Superior temporal gyrus (tissue), 1 donor: ENCODE data around the gene QPCTL.

Source experiments
- DNase-seq: peaks from one replicate; pipeline ENCODE4 v3.0.0-alpha.2; 2016; ENCODE audit errors: extremely low spot score

The QPCTL gene

DNA sequence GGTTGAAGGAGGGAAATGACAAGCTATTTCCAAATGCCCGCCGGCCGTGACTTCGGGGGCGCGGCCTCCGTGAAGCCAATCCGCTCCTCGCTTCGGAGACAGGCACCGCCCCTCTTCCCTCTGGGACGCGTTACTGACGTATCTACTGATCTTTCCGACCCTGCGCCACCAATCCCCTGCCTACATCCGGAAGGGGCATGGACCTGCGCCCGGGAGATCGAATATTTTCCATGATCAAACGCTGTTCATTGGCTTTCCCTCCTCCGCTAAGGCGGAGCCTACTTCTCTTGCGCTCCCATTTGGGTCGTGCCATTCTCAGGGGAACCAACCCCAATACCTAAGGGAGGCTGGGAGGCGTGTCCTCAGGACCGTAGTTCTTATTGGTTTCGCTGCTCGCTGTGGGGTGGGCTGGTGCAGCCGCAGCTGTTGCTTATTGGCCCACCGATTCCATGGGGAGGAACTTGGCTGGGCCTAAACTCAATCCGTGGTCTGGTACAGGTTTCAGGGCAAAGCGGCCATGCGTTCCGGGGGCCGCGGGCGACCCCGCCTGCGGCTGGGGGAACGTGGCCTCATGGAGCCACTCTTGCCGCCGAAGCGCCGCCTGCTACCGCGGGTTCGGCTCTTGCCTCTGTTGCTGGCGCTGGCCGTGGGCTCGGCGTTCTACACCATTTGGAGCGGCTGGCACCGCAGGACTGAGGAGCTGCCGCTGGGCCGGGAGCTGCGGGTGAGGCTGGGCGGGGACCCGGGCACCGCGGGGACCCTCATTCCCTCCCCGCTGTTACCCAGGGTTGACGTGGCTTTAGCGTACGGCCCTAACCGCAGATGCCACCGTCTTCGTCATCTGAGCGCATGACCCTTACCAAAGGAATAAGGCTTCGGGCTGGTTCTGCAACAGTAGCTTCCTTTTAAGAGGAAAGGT, at the start of gene QPCTL:
QPCTL (plus strand) TSS at position 480 of the 919 bp plus-strand sequence; CDS start at position 518, 38 bp downstream.
- DNase-seq = peak; percentile 99

DNA sequence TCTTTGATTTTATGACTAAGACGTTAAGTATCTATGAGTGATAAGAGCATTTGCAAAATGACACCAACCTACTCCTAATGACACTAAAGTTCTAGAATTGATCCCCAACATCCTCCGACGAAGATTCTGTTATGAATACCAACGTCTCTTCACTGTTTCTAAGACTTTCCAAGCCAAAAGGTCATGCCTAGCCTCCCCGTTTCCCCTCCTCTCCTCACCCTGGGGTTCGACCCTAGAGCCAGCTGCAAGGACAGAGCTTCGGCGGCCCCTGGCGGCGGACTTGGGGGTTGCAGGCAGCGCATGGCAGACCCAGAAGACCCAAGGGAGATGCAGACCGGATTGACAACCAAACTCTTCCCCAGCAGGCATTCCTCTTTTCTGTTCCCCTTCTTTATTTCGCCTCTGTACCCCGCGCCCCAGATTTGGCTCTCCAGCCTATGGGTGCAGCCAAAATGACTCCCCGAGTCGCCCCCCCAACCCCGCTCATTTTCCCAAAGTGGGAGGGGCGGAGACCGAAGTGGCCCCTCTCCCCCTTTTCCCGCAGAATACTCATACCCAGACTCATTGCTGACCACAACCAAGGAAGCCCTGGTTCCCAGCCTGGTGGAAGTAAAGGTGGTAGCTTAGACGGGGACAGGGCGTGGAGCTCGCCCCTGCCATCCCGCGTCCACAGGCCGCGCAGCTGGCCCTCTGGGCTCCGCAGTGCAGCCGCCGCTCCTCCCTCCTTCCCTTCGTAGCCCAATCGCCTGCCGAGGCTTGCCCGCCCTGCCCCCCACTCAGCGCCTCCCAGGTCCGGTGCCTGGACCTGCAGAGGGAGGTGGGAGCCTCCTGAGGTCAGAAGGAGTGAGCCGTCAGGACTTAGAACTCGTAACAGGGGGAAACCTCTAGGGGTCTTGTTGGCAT, 49.2 kb upstream of the QPCTL start:
- DNase-seq = peak; percentile 94

DNA sequence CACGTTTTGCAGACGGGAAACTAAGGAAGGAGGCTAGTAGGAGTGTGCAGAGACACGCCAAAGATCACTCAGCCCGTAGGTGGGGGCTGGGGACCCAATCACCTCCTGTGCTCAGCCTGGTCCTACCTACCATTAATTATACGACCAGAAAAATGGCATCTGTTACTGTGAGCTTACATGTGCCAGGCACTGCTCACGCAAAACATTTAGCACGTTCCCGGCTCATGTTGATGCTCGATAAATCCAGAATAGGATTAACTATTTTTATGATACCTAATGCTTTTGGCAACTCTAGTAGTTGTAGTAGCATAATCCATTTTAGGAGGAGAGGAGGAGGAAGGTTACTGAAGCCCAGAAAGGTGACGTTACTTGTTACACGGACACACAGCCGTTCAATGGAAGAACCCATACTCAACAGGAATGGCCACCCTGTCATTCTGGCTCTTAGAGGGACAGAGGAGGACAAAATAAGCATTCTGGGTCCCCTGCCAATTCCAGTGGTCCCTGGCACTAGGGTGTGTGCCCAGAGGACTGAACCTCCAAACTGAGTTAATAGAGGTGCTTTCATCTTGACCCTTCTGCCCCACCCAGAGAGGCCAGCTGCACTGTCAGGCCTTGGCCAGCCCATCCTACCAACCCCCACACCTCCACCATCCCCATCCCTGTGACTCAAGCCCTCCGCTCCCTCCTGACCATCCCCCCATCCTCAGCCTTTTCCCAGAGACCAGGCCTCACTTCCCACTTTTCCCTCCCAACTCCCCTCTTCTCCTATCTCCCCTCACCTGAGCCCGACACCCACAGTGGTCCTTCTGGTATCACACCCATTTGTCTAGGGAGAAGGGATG, 48.3 kb upstream of the QPCTL start:
- DNase-seq = peak; percentile 68

DNA sequence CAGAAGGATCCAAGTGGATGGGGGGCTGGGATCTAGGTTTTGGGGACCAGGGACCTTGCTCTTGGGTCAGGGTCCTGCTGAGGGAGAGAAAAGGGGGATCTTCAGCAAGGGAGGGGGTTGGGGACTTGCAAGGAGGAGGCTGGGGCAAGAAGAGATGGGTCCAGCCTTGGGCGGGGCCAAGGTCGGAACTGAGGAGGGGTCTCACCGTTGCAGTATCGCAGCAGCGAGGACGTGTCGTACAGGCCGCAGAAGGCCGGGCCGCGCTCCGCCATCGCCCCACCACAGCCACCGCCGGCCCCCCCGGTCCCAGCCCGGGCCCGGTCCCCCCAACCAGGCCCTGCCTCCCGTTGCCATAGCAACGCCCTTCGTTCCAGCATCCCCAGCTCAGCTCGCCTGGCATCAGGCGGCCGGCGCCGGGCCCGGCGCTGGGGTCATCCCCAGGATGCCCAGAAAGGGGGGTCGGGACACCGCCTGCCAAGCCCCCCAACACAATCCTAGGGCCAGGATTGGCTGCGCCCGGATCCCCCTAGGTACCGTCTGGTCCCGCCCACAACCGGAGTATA, 47.3 kb upstream of the QPCTL start:
- DNase-seq = peak; percentile 10

DNA sequence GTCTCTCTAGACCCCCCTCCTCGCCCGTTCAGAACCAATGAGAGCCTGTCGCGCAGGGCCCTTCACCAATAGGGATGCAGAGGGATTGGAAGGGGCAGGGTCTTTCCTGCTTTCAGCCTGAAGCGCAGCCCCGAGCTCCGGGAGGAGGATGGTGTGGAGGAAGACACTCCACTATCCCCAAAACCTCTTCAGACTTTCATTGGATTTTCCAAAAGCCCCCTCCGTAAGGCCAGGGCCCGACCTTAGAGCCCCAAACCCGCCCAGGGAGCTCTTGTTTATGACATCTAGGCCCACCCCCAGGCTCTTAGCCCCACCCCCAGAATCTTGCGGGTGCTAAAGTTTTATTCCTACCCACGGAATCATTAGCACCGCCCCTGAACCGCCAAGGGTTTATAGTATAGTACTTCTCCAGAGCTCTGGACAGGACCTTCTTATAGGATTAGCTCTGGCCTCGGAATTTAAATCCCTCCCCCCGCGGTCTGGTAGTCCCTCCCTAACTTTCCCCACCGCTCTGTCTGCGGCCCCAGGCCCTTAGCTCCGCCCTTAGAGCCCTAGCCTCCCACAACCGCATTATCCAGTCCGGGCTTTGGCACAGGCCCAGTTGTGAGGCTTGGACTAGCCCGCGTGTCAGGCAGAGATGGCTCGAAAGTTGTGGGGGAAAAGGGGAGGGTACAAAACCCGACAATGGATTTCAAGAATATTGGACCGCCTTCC, 46.7 kb upstream of the QPCTL start:
- peak; percentile 99 for DNase-seq

DNA sequence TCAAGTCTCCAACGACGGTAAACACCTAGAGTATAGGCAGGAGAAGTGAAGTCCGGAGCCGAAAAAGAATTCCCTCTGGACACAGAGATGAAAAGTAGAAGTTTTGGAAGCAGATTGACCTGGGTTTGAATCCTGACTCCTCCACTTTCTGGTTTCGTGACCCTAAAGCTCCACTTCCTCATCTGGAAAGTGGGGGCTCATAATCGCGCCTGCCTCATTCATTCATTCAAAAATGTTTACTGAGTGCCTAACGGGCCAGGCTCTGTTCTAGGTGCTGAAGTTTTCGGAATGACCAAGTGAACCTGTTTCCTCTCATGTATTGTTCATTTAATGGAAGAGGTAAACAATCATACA, 46.1 kb upstream of the QPCTL start:
- no peak for DNase-seq

DNA sequence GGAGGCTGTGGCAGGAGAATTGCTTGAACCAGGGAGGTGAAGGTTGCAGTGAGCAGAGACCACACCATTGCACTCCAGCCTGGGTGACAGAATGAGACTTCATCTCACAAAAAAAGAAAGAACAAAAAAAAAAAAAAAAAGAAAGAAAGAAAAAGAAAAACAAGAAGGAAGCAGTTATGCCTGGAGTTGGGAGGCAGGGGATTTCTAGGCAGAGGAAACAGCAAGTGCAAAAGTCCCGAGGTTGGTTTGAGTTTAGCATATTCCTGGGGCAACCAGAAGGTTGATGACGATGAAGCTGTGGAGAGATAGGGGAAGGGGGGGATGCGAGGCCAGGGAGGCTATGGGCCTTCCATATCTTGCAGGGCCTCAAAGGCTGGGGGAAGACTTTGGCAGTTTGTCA, 41.7 kb upstream of the QPCTL start:
- DNase-seq = no peak

DNA sequence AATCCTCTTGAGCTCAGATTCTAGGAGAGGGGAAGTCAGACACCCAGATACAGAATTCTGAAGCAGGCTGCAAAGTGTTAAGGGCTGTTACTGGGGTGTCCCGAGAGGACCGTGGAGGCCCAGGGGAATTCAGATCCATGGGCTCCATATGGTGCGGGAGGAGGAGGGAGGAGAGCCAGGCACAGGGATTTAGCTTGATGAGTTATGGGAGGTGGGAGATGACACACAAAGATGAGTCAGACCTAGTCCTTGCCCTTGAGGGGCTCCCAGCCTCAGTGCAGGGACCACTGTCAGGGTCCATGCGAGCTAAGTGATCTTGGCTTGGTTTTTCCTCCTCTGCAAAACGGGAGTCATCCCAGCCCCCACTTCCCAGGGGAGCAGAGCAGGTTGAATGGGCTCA, 38.8 kb upstream of the QPCTL start:
- DNase-seq = no peak

DNA sequence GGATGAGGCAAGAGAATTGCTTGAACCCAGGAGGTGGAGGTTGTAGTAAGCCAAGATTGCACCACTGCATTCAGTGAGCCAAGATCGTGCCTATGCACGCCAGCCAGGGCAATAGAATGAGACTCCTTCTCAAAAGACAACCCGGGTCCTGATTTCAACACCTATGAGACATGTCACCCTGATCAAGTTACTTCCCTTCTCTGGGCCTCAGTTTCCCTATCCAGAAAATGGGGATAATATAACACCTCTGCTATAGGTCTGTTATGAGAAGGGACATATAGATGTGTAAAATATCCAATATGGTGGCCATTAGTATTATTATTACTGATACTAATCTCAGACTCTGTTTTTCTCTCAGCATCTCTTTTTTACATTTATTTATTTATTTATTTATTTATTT, 37.4 kb upstream of the QPCTL start:
- no peak for DNase-seq

DNA sequence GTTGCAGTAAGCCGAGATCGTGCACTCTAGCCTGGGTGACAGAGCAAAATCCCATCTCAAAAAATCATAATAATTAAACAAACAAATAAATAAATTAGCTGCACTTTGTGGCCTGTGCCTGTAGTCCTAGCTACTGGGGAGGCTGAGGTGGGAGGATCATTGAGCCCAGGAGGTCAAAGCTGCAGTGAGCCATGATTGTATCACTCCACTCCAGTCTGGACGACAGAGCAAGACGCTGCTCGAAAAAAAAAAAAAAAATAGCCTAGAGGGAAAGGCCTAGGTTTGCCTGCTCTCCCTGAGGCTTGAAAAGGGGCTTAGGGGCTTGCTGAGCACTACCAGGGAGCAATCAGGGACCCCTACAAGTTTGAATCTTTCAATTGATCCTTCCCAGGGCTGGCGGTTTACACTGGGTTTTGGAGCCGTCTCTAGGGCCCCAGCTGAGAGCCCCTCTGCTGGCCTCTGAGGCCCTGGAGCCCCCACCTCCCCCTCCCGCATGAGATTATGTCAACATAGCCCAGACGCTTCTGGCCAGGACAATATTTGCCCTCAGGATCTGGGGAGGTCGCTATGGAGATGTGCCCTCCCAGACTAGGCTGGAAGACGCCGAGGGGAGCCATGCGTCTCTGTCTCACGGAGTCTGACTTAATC, 34.8 kb upstream of the QPCTL start:
- no peak for DNase-seq

DNA sequence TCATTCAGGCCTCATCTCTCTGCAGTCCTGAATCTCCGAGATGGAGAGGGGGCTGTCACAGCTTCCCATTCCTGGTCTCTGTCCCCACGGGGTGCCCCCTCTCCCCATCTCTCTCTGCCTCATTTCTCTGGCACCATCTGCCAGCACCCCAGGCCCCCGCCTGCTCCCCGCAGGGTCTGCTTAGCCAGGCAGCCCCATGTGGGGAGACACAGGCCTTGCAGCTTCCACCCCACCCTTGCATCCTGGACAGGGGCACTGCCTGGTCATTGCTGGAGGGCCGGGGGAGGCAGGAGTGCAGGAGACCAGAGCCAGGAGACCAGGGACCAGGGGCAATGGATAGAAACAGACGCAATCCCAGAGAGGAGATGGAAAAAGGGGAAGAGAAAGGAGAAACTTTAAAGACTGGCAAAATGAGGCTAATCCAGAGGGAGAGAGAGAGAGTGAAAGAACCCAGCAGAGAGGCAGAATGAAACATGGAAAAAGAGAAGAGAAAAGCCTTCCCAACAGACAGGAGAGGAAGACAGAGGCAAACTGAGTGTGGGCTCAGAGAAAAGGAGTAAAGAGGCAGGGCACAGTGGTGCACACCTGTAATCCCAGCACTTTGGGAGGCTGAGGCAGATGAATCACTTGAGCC, 33.3 kb upstream of the QPCTL start:
- DNase-seq = no peak

DNA sequence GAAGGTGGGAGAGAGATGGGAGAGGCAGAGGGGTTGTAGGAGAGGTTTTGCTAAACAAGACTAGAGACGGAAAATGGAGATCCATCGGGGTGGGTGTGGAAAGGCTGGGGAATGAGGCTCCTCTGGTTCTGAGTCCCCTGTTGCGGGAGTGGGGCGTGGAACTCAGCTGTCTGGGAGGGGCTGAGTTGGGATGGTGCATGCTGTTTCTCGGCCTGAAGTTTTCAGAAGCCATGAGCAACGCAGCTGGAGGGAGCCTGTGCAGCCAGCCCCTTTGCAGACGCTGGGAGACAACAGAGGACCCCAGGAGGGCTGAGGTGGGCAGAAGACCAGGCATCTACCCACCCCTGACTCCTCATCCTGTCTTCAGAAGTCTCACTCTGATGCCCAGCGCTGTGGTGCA, 31.8 kb upstream of the QPCTL start:
- DNase-seq = no peak

DNA sequence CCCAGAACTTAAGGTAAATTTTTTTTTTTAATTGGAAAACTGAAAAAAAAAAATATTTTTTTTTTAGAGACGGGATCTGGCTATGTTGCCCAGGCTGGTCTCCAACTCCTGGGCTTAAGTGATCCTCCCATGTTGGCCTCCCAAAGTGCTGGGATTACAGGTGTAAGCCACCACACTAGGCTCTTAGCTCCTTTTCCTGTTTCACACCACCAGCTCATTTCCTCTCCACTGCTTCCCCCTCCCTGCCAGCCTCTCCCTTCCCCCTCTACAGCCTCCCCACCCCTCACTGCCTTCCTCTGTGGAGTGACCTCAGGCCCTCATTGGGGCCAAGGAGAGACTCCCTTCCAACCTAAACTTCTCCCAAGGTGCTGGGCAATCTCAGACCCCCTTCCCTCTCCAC, 28.7 kb upstream of the QPCTL start:
- no peak for DNase-seq

DNA sequence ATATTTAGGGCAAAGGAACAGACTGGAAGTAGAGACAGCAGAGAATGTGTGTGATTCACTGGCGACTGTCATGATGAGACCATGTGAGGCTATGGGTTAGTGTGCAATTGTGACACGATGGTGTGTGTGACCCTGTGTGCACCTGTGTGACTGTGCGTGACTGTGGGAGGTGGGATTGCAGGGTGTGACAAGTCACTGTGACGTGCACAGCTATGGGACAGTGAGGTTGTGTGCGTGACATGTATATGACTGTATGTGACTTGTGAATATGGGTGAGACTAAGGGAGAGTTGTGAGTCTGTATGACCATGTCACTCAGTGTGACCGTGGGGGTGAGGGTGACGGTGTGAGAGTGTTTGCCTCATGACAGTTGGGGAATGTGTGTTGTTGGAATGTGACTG, 27.9 kb upstream of the QPCTL start:
- DNase-seq = no peak

DNA sequence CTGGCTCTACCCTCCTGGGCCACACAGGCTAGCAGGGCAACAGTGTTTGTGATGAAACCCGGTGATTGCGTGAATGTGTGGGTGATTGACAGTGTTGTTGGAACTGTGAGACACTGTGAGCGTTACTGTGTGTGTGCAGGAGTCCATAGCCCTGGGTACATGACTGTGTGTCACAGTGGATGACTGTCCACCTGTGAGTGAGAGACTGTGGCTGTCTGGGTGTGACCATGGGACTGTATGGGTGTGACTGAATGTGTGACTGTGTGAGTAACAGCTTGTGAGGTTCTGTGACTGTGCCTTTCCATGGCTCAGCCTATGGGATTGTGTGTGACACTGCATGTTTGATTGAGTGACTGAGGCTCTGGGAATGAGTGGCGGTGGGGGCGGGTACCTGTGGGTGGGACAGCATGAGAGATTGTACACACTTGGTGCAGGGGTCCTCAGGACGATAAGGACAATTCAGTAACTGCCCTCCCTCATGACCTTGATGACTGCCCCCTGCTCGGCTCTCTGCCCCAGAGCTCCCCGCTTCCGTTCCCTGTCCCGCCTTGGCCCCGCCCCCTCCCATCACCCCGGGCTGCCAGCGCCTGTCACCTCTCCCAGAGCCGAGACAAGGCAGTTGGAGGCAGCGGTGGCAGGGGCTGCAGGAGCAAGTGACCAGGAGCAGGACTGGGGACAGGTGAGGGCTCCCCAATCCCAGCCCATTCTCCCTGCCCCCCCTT, 24.7 kb upstream of the QPCTL start, which contains the start of gene GIPR:
GIPR (plus strand) TSS at position 602 of the 722 bp plus-strand sequence. CDS start 1,300 bp downstream, outside the sequence.
- no peak for DNase-seq

DNA sequence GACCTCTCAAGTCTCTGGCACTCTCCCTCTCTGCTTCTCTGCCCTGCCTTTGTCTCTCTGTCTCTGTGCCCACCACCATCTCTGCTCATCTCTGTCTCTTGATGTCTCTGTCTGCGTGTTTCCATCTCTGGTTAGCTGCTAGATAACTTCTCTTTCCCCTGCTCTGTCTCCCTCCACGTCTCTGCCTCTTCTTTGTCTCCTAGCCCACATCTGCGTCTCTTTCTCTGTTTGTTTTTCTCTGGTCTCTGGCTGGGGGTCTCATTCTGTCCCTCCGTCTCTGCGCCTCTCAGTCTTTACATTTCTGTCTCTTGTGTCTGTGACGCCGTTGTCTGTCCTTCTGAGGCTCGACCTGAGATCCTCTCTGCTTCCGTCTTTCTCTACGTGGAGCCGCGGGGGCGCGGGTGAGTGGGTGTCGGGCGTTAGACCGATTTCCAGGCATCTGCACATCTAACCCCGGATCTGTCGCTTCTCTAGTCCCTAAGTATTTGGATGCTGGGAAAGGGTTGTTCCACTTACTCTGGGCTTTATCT, 24.1 kb upstream of the QPCTL start:
- DNase-seq = no peak

DNA sequence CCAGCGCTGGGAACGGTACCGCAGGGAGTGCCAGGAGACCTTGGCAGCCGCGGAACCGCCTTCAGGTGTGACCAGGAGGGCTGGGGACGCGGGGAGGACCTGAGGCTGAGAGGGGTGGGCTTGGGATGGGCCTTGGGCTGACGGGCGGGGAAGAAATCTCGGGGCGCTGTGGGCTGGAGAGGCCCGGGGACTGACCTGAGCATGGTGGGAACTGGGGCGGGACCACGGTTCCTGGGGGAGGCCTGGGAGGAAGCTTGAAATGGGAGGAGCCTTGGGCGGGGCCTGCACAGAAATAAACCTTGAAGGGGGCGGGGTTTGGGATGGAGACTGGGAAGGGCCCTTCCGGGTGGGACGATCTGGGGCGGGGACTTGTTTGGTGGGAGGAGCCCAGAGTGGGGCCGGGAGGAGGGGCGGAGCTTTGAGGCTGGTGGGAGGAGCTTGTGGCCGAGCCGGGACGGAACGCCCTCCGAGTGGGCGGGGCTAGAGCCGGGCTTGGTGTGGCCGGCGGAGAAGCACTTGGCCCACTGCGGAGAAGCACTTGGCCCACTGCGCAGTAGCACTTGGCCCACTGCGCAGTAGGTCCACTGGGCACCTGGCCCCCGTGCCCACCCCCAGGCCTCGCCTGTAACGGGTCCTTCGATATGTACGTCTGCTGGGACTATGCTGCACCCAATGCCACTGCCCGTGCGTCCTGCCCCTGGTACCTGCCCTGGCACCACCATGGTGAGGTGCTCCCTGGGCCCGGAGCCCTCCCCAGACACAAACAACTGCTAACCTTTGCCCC, 21.6 kb upstream of the QPCTL start:
- DNase-seq = peak; percentile 61

DNA sequence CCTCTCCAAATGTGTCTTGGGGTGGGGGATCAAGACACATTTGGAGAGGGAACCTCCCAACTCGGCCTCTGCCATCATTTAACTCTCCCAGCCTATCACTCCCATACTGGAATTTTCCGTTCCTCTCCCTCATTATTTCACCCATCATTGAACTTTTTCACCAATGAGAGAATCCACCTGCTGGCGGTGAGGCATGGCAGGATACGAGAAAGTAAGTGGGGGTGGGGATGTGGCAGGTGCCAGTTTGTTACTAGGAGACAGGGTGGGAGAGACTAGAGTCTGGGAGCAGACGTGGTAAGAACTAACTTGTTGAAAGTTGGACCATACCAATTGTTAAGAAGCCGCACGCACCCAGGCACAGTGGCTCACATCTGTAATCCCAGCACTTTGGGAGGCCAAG, 17.5 kb upstream of the QPCTL start:
- DNase-seq = no peak
